Mesodermal cell (in vitro differentiated cells): Measurements from ENCODE around the gene MMRN2.
"Not testable (repeated sequence)": the region's sequence is repeated elsewhere in the genome, so short reads cannot be mapped to it uniquely, and the experiment has no call there.

ENCODE experiments used
- H3K27ac ChIP-seq: 2 replicates; pipeline ENCODE4 v1.7.0; 2013; ENCODE audit warnings: mild to moderate bottlenecking, low read depth, low read length, moderate library complexity; ENCODE audit not compliant: severe bottlenecking
- H3K36me3 ChIP-seq: 2 replicates; pipeline ENCODE4 v1.7.1; 2013; ENCODE audit warnings: mild to moderate bottlenecking, low read length, moderate library complexity; ENCODE audit not compliant: control insufficient read depth, insufficient read depth
- H3K4me1 ChIP-seq: one replicate; pipeline ENCODE4 v1.7.1; 2013; ENCODE audit warnings: mild to moderate bottlenecking, low read length; ENCODE audit not compliant: insufficient read depth, control insufficient read depth, poor library complexity, severe bottlenecking
- H3K4me3 ChIP-seq: 2 replicates; pipeline ENCODE4 v1.7.0; 2013; ENCODE audit warnings: low read length, control low read depth, mild to moderate bottlenecking; ENCODE audit not compliant: insufficient read depth, poor library complexity, severe bottlenecking; ENCODE audit errors: extremely low read depth
- H3K9me3 ChIP-seq: 2 replicates; pipeline ENCODE4 v1.7.1; 2013; ENCODE audit warnings: mild to moderate bottlenecking, low read length, moderate library complexity; ENCODE audit not compliant: control insufficient read depth
- WGBS, 2 experiments: methylation state at CpG; one replicate each; pipeline ENCODE4 v1.1.5; 2013; ENCODE audit warnings: missing lambda C conversion rate in 2 of 2; ENCODE audit not compliant: insufficient coverage in 2 of 2; 5-methylcytosine and 5-hydroxymethylcytosine counted together

MMRN2 gene

GRCh38 chr10:86981020-86981419 lies 23.6 kb upstream of the MMRN2 start:
- not testable (repeated sequence) for H3K27ac ChIP-seq, H3K9me3 ChIP-seq, H3K4me1 ChIP-seq, H3K4me3 ChIP-seq, H3K36me3 ChIP-seq
- 93 to 97% methylated on average over 2 to 3 of the region's 6 CpGs for WGBS, 2 experiments

DNA sequence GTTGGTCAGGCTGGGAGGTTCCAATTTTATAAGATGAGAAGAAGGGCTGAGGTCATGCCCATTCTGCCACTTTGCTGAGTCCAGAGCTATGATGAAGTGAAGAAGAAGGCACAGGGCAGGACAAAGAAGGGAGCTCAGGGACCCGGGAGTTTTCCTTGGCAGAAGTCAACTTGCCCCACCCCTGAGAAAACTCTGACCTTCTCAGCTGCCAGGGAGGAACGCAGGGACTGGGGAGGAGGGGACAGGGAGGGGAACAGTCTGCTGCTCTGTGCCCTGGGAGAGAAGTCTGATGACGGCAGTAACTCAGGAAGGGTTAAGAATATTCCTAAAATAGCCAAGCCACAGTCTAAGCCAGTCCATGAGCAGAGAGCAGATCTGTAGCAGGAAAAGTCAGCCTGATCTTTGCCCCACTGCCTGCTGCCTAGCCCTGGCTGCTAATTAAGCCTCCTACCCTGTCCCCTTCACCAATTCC lies 22.6 kb upstream of the MMRN2 start:
- Histone ChIP-seq H3K9me3 (no peaks in the 10 kb centered on the region), H3K4me1 (peaks cover 6% of the 10 kb centered on the region), H3K36me3 (no peaks in the 10 kb centered on the region), H3K4me3 (no peak overlapping the region), H3K27ac (no peak overlapping the region)
- 40 to 51% methylated on average over 1 to 2 of the region's 3 CpGs for WGBS, 2 experiments

DNA sequence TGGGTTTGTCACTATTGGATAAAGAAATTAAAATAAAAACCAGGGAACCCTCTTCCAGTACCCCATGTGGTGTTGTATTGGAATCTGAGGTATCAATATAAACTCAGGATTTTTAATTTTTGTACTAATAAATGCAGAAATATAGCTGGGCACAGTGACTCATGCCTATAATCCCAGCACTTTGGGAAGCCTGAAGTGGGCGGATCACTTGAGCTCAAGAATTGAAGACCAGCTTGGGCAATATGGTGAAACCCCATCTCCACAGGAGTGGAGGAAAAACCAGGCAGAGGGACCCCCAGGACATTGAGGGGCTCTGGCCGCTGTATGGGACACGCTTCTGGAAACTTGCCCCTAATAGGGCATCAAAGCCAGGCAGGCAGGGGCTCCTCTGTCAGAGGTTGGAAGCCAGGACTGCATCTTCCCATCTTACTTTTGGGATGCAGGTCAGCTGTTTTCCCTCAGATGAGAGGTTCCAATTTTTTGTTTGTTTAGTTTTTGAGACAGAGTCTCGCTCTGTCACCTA lies 21.9 kb upstream of the MMRN2 start:
- H3K27ac ChIP-seq, result no peak overlapping the region
- H3K4me1 ChIP-seq, result peaks cover 6% of the 10 kb centered on the region
- whole genome bisulfite sequencing, 2 experiments, result 63 to 100% methylated on average over 3 to 4 of the region's 4 CpGs
- no peak overlapping the region for H3K4me3 ChIP-seq
- H3K9me3 ChIP-seq, result no peaks in the 10 kb centered on the region
- no peaks in the 10 kb centered on the region for H3K36me3 ChIP-seq

- WGBS, 2 experiments, result 63 to 73% methylated on average over 2 of the region's 3 CpGs
- not testable (repeated sequence) for H3K4me3 ChIP-seq, H3K4me1 ChIP-seq, H3K36me3 ChIP-seq, H3K27ac ChIP-seq, H3K9me3 ChIP-seq
Measured at GRCh38 chr10:86978457-86978856, 21.0 kb upstream of the MMRN2 start.

- no peak overlapping the region for H3K4me3 ChIP-seq
- 88 to 93% methylated on average over 3 to 4 of the region's 5 CpGs for WGBS, 2 experiments
- H3K27ac ChIP-seq, result no peak overlapping the region
Measured at GRCh38 chr10:86976362-86977056, 19.1 kb upstream of the MMRN2 start.

DNA sequence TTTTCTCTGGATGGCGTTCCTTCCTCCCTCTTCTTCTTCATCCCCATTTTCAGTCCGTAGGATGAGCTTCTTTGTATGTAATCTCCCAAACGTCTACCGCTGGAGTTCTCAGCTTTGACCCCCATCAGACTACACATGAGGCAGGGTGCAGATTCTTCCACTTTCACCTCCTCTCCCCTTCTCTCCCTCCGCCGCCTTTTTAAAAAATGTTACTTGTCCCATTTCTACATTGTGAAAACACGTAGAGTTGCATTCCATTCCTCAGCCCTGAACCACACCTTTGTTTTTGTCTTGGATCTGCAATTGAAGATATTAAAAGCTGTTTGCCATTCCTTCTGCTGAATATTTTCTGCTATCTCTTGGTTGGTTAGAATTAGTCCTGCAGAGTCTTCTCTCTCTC lies 17.1 kb upstream of the MMRN2 start:
- Histone ChIP-seq H3K4me3 (no peak overlapping the region), H3K36me3 (no peaks in the 10 kb centered on the region), H3K4me1 (peaks cover 12% of the 10 kb centered on the region), H3K9me3 (no peaks in the 10 kb centered on the region), H3K27ac (no peak overlapping the region)
- 84 to 90% methylated on average over 6 of the region's 7 CpGs for WGBS, 2 experiments

More at GRCh38 chr10:86976362-86977056, 19.1 kb upstream of the MMRN2 start:
- Histone ChIP-seq H3K9me3 (no peaks in the 10 kb centered on the region), H3K4me1 (peaks cover 6% of the 10 kb centered on the region), H3K36me3 (no peaks in the 10 kb centered on the region)

GRCh38 chr10:86972613-86973380 lies 15.4 kb upstream of the MMRN2 start:
- WGBS, 2 experiments, result 88 to 93% methylated on average over 7 to 10 of the region's 11 CpGs
- H3K36me3 ChIP-seq, result no peaks in the 10 kb centered on the region
- no peak overlapping the region for H3K4me3 ChIP-seq
- peaks cover 17% of the 10 kb centered on the region for H3K4me1 ChIP-seq
- no peaks in the 10 kb centered on the region for H3K9me3 ChIP-seq
- no peak overlapping the region for H3K27ac ChIP-seq

- H3K27ac ChIP-seq, result peak overlapping the region; percentile 84
- H3K9me3 ChIP-seq, result no peaks in the 10 kb centered on the region
- no peaks in the 10 kb centered on the region for H3K36me3 ChIP-seq
- H3K4me3 ChIP-seq, result peak overlapping the region; percentile 51
- WGBS, 2 experiments, result 9% methylated on average over 33 to 38 of the region's 66 CpGs
- H3K4me1 ChIP-seq, result peaks cover 22% of the 10 kb centered on the region
Measured at GRCh38 chr10:86971232-86971991, 14.0 kb upstream of the MMRN2 start.

DNA sequence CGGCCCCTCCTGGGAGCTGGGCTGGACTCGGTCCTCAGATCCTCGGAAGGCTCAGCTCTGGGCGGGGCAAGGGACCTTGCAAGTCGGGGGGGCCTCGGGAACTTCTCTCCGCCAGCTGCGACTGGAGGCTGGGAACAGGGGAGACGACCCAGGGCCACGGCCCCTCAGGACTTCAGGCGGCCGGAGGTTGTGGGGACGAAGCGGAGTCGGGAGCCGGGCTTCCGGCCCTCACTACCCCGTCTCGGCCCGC lies 13.5 kb upstream of the MMRN2 start:
- no peaks in the 10 kb centered on the region for H3K9me3 ChIP-seq
- 0 to 2% methylated on average over 19 to 20 of the region's 20 CpGs for WGBS, 2 experiments
- H3K4me3 ChIP-seq, result peak overlapping the region; percentile 51
- peak overlapping the region; percentile 84 for H3K27ac ChIP-seq
- no peaks in the 10 kb centered on the region for H3K36me3 ChIP-seq
- H3K4me1 ChIP-seq, result peaks cover 26% of the 10 kb centered on the region

- Histone ChIP-seq H3K4me3 (peak overlapping the region; percentile 51), H3K36me3 (no peaks in the 10 kb centered on the region), H3K4me1 (peaks cover 30% of the 10 kb centered on the region), H3K27ac (peak overlapping the region; percentile 84), H3K9me3 (no peaks in the 10 kb centered on the region)
- WGBS, 2 experiments, result 9 to 17% methylated on average over 19 to 27 of the region's 30 CpGs
Measured at GRCh38 chr10:86970162-86970981, 13.0 kb upstream of the MMRN2 start.
